Fibroblast of lung (primary cell): ENCODE measurements around the gene FOXA3. TPM values are rescaled to one million over a fixed set of nuclear protein-coding genes. Genes with fewer than 3 reads are reported as not detected.

Experiments
- DNase-seq, 2 donors: peaks; one replicate each; pipeline versions ENCODE4 v3.0.0 to v3.0.0-alpha.2; 2010; ENCODE audit warnings: low read depth in 2 of 2
- H2AFZ ChIP-seq: 2 replicates; pipeline ENCODE4 v1.5.1; 2012; ENCODE audit warnings: low read length, control low read depth, inconsistent platforms
- H3K27ac ChIP-seq: 2 replicates; pipeline ENCODE4 v1.5.1; 2011; ENCODE audit warnings: low read length, control low read depth; ENCODE audit not compliant: insufficient read depth
- H3K27me3 ChIP-seq: 2 replicates; pipeline ENCODE4 v1.5.1; 2011; ENCODE audit warnings: mild to moderate bottlenecking, low read length; ENCODE audit not compliant: control insufficient read depth, insufficient read depth
- H3K36me3 ChIP-seq: 2 replicates; pipeline ENCODE4 v1.5.1; 2011; ENCODE audit warnings: low read length; ENCODE audit not compliant: control insufficient read depth, insufficient read depth
- H3K4me1 ChIP-seq: 2 replicates; pipeline ENCODE4 v1.5.1; 2011; ENCODE audit warnings: low read length; ENCODE audit not compliant: control insufficient read depth, insufficient read depth; ENCODE audit errors: extremely low read depth
- H3K4me2 ChIP-seq: 2 replicates; pipeline ENCODE4 v1.5.1; 2011; ENCODE audit warnings: low read length, control low read depth; ENCODE audit not compliant: insufficient read depth; ENCODE audit errors: extremely low read depth
- H3K4me3 ChIP-seq, 4 experiments: fragments of 200-600 bp in 1 of 4; sonication (generic) in 1 of 4; replicated peaks in 1 of 4; 2 replicates each; pipeline ENCODE4 v1.5.1; 2011 to 2016; ENCODE audit warnings: low read length in 4 of 4, low read depth in 3 of 4, mild to moderate bottlenecking in 3 of 4, control low read depth in 2 of 4, inconsistent platforms in 1 of 4, mixed read lengths in 1 of 4; ENCODE audit not compliant: insufficient read depth in 1 of 4; ENCODE audit errors: control extremely low read depth in 1 of 4
- H3K79me2 ChIP-seq: 2 replicates; pipeline ENCODE4 v1.5.1; 2012; ENCODE audit warnings: mild to moderate bottlenecking, low read length, inconsistent platforms; ENCODE audit not compliant: control insufficient read depth, insufficient read depth
- H3K9ac ChIP-seq: 2 replicates; pipeline ENCODE4 v1.5.1; 2011; ENCODE audit warnings: mild to moderate bottlenecking, low read length, control low read depth; ENCODE audit not compliant: insufficient read depth
- H3K9me3 ChIP-seq: 2 replicates; pipeline ENCODE4 v1.5.1; 2012; ENCODE audit warnings: low read depth, low read length; ENCODE audit not compliant: control insufficient read depth, insufficient read depth
- H4K20me1 ChIP-seq: 2 replicates; pipeline ENCODE4 v1.5.1; 2011; ENCODE audit warnings: low read length; ENCODE audit not compliant: control insufficient read depth, insufficient read depth; ENCODE audit errors: extremely low read depth
- EZH2 ChIP-seq: IDR thresholded peaks from 2 replicates; pipeline ENCODE4 v1.5.1; 2012; ENCODE audit warnings: low read length, control low read depth, mild to moderate bottlenecking; ENCODE audit errors: missing control alignments
- polyA plus RNA-seq, 2 donors: library from polyadenylated mRNA; depleted of rRNA in 1 of 2; stranded (reverse) in 1 of 2; unstranded in 1 of 2; fragments of >200 nt; gene quantifications; 2 replicates each; pipeline ENCODE4 v1.2.1, GENCODE V29; 2011 to 2012; ENCODE audit warnings: missing spikeins in 1 of 2
- total RNA-seq: library from RNA; depleted of rRNA; stranded (reverse); fragments of >200 nt; gene quantifications from 2 replicates; pipeline ENCODE4 v1.2.1, GENCODE V29; 2014
- TF ChIP-seq, protein P1 (sequence below), 2 donors: IDR thresholded peaks in 1 of 2; conservative IDR thresholded peaks in 1 of 2; 1 replicate in 1 of 2; 2 replicates in 1 of 2; pipeline ENCODE4 v1.5.1; 2011 to 2012; ENCODE audit warnings: low read length in 2 of 2, control low read depth in 1 of 2, inconsistent platforms in 1 of 2, low read depth in 1 of 2, mild to moderate bottlenecking in 1 of 2

The FOXA3 gene
- total and polyA plus RNA-seq, 2 donors (not counting 1 experiment from before 2014, with no cell fraction given): not detected

DNA sequence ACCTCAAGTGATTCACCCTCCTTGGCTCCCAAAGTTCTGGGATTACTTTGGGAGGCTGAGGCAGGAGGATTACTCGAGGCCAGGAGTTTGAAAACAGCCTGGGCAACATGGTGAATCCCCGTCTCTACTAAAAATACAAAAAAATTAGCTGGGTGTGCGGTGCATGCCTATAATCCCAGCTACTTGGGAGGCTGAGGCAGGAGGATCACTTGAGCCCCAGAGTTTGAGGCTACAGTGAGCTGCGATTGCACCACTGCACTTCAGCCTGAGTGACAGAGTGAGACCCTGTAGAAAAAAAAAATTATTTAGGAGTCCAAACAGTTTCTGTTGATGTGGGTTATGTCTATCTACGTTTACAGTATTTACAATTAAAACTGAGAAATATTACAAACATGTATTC, 6.7 kb downstream of the FOXA3 start:
- Histone ChIP-seq H3K79me2 (no peaks in the 10 kb centered on the region), H3K4me3 (no peak overlapping the region), H3K4me1 (no peaks in the 10 kb centered on the region), H2AFZ (no peak overlapping the region), H3K9me3 (no peaks in the 10 kb centered on the region), H3K36me3 (no peaks in the 10 kb centered on the region), H3K9ac (no peak overlapping the region), H3K4me2 (no peak overlapping the region), H4K20me1 (no peaks in the 10 kb centered on the region), H3K27me3 (peaks cover 22% of the 10 kb centered on the region), H3K27ac (no peak overlapping the region)
- no peak for DNase-seq
- TF ChIP-seq, protein P1, sequence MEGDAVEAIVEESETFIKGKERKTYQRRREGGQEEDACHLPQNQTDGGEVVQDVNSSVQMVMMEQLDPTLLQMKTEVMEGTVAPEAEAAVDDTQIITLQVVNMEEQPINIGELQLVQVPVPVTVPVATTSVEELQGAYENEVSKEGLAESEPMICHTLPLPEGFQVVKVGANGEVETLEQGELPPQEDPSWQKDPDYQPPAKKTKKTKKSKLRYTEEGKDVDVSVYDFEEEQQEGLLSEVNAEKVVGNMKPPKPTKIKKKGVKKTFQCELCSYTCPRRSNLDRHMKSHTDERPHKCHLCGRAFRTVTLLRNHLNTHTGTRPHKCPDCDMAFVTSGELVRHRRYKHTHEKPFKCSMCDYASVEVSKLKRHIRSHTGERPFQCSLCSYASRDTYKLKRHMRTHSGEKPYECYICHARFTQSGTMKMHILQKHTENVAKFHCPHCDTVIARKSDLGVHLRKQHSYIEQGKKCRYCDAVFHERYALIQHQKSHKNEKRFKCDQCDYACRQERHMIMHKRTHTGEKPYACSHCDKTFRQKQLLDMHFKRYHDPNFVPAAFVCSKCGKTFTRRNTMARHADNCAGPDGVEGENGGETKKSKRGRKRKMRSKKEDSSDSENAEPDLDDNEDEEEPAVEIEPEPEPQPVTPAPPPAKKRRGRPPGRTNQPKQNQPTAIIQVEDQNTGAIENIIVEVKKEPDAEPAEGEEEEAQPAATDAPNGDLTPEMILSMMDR (conservative IDR thresholded peaks at IDR 0.05 in 1 of 2, IDR thresholded peaks at IDR 0.05 in 1 of 2; ENCODE audit: low read depth in 1 of 2, low read length in 2 of 2): no peak
- no peak for TF ChIP-seq EZH2

DNA sequence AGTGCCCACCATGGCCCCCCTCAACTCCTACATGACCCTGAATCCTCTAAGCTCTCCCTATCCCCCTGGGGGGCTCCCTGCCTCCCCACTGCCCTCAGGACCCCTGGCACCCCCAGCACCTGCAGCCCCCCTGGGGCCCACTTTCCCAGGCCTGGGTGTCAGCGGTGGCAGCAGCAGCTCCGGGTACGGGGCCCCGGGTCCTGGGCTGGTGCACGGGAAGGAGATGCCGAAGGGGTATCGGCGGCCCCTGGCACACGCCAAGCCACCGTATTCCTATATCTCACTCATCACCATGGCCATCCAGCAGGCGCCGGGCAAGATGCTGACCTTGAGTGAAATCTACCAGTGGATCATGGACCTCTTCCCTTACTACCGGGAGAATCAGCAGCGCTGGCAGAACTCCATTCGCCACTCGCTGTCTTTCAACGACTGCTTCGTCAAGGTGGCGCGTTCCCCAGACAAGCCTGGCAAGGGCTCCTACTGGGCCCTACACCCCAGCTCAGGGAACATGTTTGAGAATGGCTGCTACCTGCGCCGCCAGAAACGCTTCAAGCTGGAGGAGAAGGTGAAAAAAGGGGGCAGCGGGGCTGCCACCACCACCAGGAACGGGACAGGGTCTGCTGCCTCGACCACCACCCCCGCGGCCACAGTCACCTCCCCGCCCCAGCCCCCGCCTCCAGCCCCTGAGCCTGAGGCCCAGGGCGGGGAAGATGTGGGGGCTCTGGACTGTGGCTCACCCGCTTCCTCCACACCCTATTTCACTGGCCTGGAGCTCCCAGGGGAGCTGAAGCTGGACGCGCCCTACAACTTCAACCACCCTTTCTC, 8.2 kb downstream of the FOXA3 start:
- no peak overlapping the region for H3K4me2 ChIP-seq
- DNase-seq: no peak
- H3K9me3 ChIP-seq: no peaks in the 10 kb centered on the region
- H3K27ac ChIP-seq: no peak overlapping the region
- no peaks in the 10 kb centered on the region for H4K20me1 ChIP-seq
- no peak overlapping the region for H2AFZ ChIP-seq
- no peak overlapping the region for H3K4me3 ChIP-seq
- H3K79me2 ChIP-seq: no peaks in the 10 kb centered on the region
- H3K4me1 ChIP-seq: no peaks in the 10 kb centered on the region
- H3K27me3 ChIP-seq: peaks cover 17% of the 10 kb centered on the region
- no peak overlapping the region for H3K9ac ChIP-seq
- no peaks in the 10 kb centered on the region for H3K36me3 ChIP-seq
- TF ChIP-seq EZH2: no peak
- TF ChIP-seq, protein P1 (conservative IDR thresholded peaks at IDR 0.05 in 1 of 2, IDR thresholded peaks at IDR 0.05 in 1 of 2; ENCODE audit: low read depth in 1 of 2, low read length in 2 of 2): no peak

DNA sequence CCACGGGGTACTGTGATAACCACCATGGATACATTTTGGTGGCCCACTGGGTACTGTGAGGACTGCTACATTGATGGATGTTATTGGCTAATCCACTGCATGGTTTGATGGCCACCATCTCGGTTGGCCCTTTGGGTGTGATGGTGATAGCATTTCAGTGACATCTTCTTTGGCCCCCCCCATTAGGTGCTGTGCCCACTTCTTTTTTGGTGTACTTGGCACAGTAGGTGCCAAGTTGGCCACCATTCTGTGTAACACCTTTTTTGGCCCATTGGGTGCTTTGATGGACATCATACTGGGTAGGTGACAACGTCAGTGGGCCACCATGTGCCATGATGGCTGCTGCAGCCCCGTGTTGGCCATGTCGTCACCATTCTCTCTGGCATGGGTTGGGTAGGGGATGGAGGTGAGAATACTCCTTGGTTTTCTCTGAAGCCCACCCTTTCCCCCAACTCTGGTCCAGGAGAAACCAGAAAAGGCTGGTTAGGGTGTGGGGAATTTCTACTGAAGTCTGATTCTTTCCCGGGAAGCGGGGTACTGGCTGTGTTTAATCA, 9.2 kb downstream of the FOXA3 start:
- no peaks in the 10 kb centered on the region for H3K79me2 ChIP-seq
- no peak overlapping the region for H3K4me2 ChIP-seq
- no peaks in the 10 kb centered on the region for H4K20me1 ChIP-seq
- TF ChIP-seq, protein P1 (conservative IDR thresholded peaks at IDR 0.05 in 1 of 2, IDR thresholded peaks at IDR 0.05 in 1 of 2; ENCODE audit: low read depth in 1 of 2, low read length in 2 of 2): no peak
- no peak for TF ChIP-seq EZH2
- DNase-seq: no peak
- no peak overlapping the region for H3K4me3 ChIP-seq
- H3K4me1 ChIP-seq: no peaks in the 10 kb centered on the region
- H3K27ac ChIP-seq: no peak overlapping the region
- H3K27me3 ChIP-seq: peaks cover 14% of the 10 kb centered on the region
- no peak overlapping the region for H3K9ac ChIP-seq
- H2AFZ ChIP-seq: no peak overlapping the region
- no peaks in the 10 kb centered on the region for H3K9me3 ChIP-seq
- no peaks in the 10 kb centered on the region for H3K36me3 ChIP-seq
